IPS-20b (cell line): ENCODE data around the gene DNMBP.
"Not testable (repeated sequence)": the region's sequence is repeated elsewhere in the genome, so short reads cannot be mapped to it uniquely, and the experiment has no call there.

Experiments used
- H3K27ac ChIP-seq: one replicate; pipeline ENCODE4 v1.5.1; 2013; ENCODE audit warnings: low read length
- H3K27me3 ChIP-seq: 2 replicates; pipeline ENCODE4 v1.6.1; 2013; ENCODE audit warnings: mild to moderate bottlenecking, low read length, inconsistent platforms; ENCODE audit not compliant: insufficient read depth
- H3K36me3 ChIP-seq: 2 replicates; pipeline ENCODE4 v1.6.1; 2013; ENCODE audit warnings: low read depth, mild to moderate bottlenecking, inconsistent platforms, low read length, moderate library complexity; ENCODE audit not compliant: insufficient read depth
- H3K4me1 ChIP-seq: 2 replicates; pipeline ENCODE4 v1.6.1; 2013; ENCODE audit warnings: mild to moderate bottlenecking, control low read depth, inconsistent platforms, low read length, moderate library complexity; ENCODE audit not compliant: insufficient read depth
- H3K4me3 ChIP-seq: 2 replicates; pipeline ENCODE4 v1.5.1; 2013; ENCODE audit warnings: mild to moderate bottlenecking, low read length, inconsistent platforms
- H3K9ac ChIP-seq: 2 replicates; pipeline ENCODE4 v1.6.1; 2013; ENCODE audit warnings: low read depth, mild to moderate bottlenecking, inconsistent platforms, low read length, moderate library complexity
- H3K9me3 ChIP-seq: 2 replicates; pipeline ENCODE4 v1.6.1; 2013; ENCODE audit warnings: mild to moderate bottlenecking, low read depth, low read length, inconsistent platforms; ENCODE audit not compliant: insufficient read depth

The DNMBP gene

GRCh38 chr10:99932203-99932957 lies 77.4 kb downstream of the DNMBP start:
- not testable (repeated sequence) for H3K27me3 ChIP-seq, H3K36me3 ChIP-seq, H3K4me3 ChIP-seq, H3K27ac ChIP-seq, H3K9ac ChIP-seq, H3K9me3 ChIP-seq
- H3K4me1 ChIP-seq: peaks cover 21% of the 10 kb centered on the region

DNA sequence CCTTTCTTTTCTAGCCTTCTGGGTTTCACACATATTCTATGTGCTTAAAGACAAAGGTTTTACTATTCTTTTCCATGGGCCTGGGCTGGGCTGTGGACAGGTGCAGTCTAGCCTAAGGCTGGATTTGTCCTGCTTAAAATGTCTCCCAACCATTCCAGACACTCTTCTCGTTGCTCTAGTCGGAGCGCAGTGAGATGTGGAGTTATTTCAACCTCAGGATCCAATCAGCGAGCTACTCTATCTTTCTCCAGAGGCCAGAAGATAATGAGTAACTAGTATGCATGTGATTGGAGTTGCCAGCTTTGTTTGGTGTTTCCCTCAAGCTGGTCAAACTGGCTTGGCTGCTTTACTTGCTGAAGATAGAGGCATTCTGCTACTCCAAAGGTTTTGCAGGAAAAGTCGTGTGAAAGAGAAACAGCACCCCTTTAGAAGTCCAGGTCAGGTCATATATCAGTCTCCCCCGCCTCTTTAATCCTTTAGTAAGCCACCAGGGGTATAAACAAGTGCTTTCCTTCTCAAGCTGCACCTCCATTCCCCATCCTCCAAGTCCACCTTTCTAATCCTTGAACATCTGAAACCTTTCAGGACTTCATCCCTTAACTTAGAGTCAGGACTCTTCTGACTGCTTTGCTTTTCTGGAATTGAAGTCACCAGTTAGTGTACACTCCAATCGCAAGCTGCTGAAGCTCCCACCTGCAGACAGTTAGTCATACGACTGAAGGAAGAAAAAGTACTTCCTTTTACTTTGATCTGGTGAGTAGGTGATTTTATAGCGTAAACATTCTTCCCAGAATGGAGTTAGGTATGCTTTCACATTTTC lies 78.8 kb downstream of the DNMBP start:
- Histone ChIP-seq H3K27me3 (no peaks in the 10 kb centered on the region), H3K9me3 (no peaks in the 10 kb centered on the region), H3K4me3 (peak overlapping the region; percentile 36), H3K4me1 (peaks cover 21% of the 10 kb centered on the region), H3K9ac (peak overlapping the region; percentile 32), H3K27ac (no peak overlapping the region), H3K36me3 (no peaks in the 10 kb centered on the region)

DNA sequence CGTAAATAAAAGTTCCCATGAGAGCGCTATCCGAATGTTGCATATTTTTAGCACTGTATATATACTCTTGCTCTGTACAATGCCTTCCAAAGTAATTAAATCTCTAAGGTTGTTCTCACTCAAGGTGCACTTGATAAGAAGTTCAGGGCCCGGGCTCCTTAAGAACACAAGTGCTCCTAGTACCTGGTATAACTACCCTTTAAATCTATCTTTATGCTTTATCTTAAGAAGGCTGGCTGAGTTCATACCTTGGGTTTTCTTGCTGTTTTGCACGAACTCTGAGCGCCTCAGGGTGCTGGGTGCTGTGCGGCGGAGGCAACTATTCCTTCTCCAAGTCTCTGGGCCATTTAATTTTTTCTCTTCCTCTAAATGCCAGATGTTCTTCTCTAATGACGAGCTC lies 80.4 kb downstream of the DNMBP start:
- H3K36me3 ChIP-seq: no peaks in the 10 kb centered on the region
- H3K9me3 ChIP-seq: no peaks in the 10 kb centered on the region
- no peak overlapping the region for H3K9ac ChIP-seq
- peaks cover 21% of the 10 kb centered on the region for H3K4me1 ChIP-seq
- peak overlapping the region; percentile 36; the same call in 1 of the 2 replicates for H3K4me3 ChIP-seq
- no peaks in the 10 kb centered on the region for H3K27me3 ChIP-seq
- no peak overlapping the region for H3K27ac ChIP-seq

DNA sequence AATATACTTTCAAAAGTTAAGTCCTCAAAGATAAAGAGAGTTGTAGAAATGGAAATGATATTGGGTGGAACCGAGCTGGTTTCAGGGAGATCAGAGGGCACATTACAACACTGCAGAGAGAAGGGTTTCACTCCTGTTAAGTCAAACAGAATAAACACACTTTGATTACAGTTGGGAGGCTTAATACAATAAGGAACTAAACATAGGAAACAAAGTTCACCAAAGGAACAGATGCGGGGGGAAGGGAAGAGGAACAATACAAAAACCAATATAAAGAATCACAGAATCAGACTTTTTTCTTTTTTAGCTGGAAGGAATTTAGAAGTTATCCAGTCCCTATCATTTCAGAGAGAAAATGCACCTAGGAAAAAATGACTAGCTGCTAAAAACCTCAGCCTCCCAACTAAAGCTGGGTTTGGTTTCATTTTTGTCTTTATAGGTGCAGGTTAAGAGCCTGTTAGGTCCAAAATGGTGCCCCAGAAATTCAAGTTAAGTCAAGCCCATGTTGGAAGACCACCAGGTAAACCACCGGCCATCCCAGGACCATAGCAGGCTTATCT lies 81.9 kb downstream of the DNMBP start:
- Histone ChIP-seq H3K9me3 (no peaks in the 10 kb centered on the region), H3K4me1 (peaks cover 21% of the 10 kb centered on the region), H3K9ac (no peak overlapping the region), H3K4me3 (peak overlapping the region; percentile 5; the same call in 1 of the 2 replicates), H3K27me3 (no peaks in the 10 kb centered on the region), H3K27ac (no peak overlapping the region), H3K36me3 (no peaks in the 10 kb centered on the region)

DNA sequence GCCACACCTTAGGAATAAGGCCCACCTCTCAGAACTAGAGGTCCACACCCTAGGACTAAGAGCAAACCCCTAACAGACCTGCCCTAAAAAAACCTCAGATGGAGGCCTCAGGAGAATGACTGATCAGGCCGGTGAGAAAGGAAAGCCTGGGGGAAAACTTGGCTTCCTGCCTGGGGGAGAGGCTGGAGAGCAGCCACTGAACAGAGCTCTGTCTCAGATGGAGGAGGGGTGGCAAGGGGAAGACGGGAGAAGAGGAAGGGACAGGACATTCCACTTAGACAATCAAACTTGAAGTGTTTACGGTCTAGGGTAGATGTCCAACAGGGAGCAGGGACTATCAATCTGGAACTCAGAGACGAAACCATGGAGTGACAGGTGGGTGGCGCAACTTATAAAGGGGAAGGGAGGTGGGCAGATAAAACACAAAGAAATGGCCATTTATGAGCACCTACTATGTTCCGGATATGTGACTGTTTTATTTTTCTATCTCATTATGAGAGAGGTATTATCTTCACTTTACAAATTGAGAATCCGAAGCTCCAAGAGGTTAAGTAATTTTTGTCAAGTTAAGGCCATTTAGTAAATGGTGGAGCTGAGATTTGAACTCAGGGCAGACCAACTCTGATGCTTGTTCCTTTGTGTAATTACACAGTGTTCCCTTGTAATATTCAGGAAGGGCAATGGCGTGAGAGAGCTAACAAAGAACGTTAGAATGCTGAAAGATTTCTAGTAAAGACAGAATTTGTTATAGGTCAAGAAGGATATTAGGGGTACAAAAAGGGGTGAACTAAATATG lies 82.6 kb downstream of the DNMBP start:
- peak overlapping the region; percentile 5; the same call in 1 of the 2 replicates for H3K4me3 ChIP-seq
- H3K27me3 ChIP-seq: no peaks in the 10 kb centered on the region
- H3K9ac ChIP-seq: no peak overlapping the region
- peaks cover 19% of the 10 kb centered on the region for H3K4me1 ChIP-seq
- no peaks in the 10 kb centered on the region for H3K36me3 ChIP-seq
- no peaks in the 10 kb centered on the region for H3K9me3 ChIP-seq
- H3K27ac ChIP-seq: no peak overlapping the region

- Histone ChIP-seq H3K9me3 (no peaks in the 10 kb centered on the region), H3K27me3 (no peaks in the 10 kb centered on the region), H3K36me3 (no peaks in the 10 kb centered on the region; the same call in 1 of the 2 replicates), H3K27ac (no peak overlapping the region), H3K4me1 (no peaks in the 10 kb centered on the region), H3K9ac (no peak overlapping the region), H3K4me3 (no peak overlapping the region)
These were observed 85.1 kb downstream of the DNMBP start for GRCh38 chr10:99924451-99925255.

GRCh38 chr10:99921948-99922347 lies 87.8 kb downstream of the DNMBP start:
- no peaks in the 10 kb centered on the region for H3K9me3 ChIP-seq
- H3K9ac ChIP-seq: no peak overlapping the region
- H3K27me3 ChIP-seq: no peaks in the 10 kb centered on the region
- H3K4me3 ChIP-seq: no peak overlapping the region
- no peaks in the 10 kb centered on the region; the same call in 1 of the 2 replicates for H3K36me3 ChIP-seq
- peaks cover 11% of the 10 kb centered on the region for H3K4me1 ChIP-seq
- H3K27ac ChIP-seq: no peak overlapping the region

GRCh38 chr10:99920901-99921300 lies 88.8 kb downstream of the DNMBP start:
- Histone ChIP-seq H3K27me3 (no peaks in the 10 kb centered on the region), H3K27ac (no peak overlapping the region), H3K36me3 (no peaks in the 10 kb centered on the region; the same call in 1 of the 2 replicates), H3K4me1 (peaks cover 11% of the 10 kb centered on the region), H3K4me3 (no peak overlapping the region), H3K9me3 (no peaks in the 10 kb centered on the region), H3K9ac (no peak overlapping the region)

- Histone ChIP-seq H3K27me3 (no peaks in the 10 kb centered on the region), H3K9ac (no peak overlapping the region), H3K4me3 (no peak overlapping the region), H3K4me1 (peaks cover 11% of the 10 kb centered on the region), H3K36me3 (no peaks in the 10 kb centered on the region; the same call in 1 of the 2 replicates), H3K9me3 (no peaks in the 10 kb centered on the region), H3K27ac (no peak overlapping the region)
These were observed 89.3 kb downstream of the DNMBP start for GRCh38 chr10:99920486-99920885.

- peaks cover 18% of the 10 kb centered on the region for H3K4me1 ChIP-seq
- no peaks in the 10 kb centered on the region for H3K9me3 ChIP-seq
- H3K27me3 ChIP-seq: no peaks in the 10 kb centered on the region
- H3K4me3 ChIP-seq: peak overlapping the region; percentile 77
- H3K27ac ChIP-seq: peak overlapping the region; percentile 96
- H3K9ac ChIP-seq: peak overlapping the region; percentile 85
- H3K36me3 ChIP-seq: no peaks in the 10 kb centered on the region; the same call in 1 of the 2 replicates
These were observed 91.6 kb downstream of the DNMBP start for GRCh38 chr10:99917963-99918825.
